CD4-positive, alpha-beta T cell treated with Interleukin-17A for 4 hours (primary cell): ENCODE results near the gene DENND4B.
"Not testable (repeated sequence)": the region's sequence is repeated elsewhere in the genome, so short reads cannot be mapped to it uniquely, and the experiment has no call there.

ENCODE experiments used
- DNase-seq: peaks from one replicate; pipeline ENCODE4 v3.0.0-alpha.2; 2020; ENCODE audit warnings: mixed read lengths

Gene DENND4B

DNA sequence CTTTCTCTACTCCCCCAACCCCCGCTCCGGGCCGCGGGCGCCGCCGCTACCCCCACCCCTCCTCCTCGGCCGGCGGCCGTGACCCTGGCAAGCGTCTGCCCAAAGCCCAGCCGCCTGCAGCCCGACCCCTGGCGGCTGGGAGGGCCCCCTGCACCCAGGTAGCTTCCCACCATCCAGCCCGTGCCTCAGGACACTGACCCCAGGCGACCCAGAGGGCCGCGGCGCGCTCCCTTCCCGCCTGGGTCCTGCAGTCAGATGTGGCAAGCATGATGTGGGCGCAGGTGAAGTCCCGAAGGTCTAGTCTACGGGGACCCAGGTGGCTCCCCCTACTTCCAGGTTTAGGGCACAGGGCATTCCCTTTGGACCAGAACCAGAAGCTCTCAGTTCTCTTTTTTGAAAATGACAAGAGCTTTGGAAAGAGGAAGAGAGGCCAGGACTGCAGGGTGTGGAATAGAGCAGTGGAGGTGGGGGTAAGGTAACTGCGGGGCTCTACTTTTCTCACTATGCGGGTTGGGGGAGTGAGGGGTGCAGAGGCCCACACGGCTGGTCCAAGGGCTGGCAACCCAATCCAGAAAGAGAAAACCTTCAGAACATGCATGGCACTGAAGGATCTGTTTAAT, at the start of gene DENND4B:
DENND4B (minus strand) TSS at position 97 of the 620 bp plus-strand sequence. CDS start 2,344 bp downstream, outside the sequence.
- peak; percentile 81 for DNase-seq

DNA sequence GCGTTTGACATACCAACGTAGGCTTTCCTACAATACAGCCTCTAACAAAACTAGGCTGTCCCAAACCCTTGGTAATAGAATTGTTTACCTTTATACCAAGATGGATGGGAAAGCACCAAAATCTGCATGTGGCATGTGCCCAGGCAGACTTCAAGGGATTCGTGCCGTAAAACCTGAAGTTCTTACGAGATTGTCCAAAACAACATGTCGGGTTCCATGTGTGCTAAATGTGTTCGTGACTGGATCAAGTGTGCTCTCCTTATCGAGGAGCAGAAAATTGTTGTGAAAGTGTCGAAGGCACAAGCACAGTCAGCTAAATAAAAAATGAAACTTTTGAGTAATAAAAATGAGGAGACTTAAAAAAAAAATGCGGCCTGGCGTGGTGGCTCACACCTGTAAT, 49.1 kb upstream of the DENND4B start:
- DNase-seq, result no peak

- DNase-seq, result no peak
Observed at GRCh38 chr1:153995202-153995601, 48.7 kb upstream of the DENND4B start.

DNA sequence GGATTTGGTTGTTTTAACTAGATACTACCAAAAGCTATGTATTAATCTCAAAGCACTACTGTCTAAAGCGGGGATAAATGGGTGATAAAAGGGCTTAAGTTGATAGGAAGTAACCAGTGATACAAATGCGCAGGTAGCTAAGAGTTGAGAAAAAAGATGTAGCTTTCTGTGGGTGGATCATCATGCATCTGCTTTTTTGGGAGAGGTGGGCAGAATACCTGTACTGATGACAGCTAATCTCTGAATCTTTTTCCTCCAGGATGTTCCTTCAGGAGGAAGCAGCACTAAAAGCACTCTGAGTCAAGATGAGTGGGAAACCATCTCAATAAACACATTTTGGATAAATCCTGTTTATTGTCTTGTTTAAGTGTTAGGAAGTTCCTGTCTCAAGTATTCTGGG, 45.3 kb upstream of the DENND4B start:
- DNase-seq, result no peak

DNA sequence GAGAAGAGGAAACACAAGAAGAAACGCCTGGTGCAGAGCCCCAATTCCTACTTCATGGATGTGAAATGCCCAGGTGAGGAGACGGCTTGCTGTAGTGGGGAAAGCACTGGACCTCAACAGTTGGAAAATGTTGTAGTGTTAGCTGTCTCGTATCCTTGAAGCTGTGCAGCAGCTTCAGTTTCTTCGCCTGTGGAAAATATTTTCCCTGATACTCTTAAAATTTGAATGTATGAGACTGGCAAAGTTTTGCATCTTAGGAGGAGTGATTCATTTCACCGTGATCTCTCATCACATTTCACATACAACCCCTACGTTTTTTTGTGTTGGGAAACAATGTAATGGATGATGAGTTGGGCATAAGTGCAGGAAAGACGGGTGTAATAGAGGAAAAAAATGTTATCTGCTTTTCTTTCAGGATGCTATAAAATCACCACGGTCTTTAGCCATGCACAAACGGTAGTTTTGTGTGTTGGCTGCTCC, 44.7 kb upstream of the DENND4B start:
- no peak for DNase-seq

- DNase-seq, result peak; percentile 88
Observed at GRCh38 chr1:153990468-153991150, 44.1 kb upstream of the DENND4B start, which contains the start of gene RPS27. Gene RPS27 (plus strand): TSS chr1:153990762. CDS start chr1:153990797, 35 bp downstream.

GRCh38 chr1:153987621-153988020, 41.1 kb upstream of the DENND4B start:
- DNase-seq, result no peak

DNA sequence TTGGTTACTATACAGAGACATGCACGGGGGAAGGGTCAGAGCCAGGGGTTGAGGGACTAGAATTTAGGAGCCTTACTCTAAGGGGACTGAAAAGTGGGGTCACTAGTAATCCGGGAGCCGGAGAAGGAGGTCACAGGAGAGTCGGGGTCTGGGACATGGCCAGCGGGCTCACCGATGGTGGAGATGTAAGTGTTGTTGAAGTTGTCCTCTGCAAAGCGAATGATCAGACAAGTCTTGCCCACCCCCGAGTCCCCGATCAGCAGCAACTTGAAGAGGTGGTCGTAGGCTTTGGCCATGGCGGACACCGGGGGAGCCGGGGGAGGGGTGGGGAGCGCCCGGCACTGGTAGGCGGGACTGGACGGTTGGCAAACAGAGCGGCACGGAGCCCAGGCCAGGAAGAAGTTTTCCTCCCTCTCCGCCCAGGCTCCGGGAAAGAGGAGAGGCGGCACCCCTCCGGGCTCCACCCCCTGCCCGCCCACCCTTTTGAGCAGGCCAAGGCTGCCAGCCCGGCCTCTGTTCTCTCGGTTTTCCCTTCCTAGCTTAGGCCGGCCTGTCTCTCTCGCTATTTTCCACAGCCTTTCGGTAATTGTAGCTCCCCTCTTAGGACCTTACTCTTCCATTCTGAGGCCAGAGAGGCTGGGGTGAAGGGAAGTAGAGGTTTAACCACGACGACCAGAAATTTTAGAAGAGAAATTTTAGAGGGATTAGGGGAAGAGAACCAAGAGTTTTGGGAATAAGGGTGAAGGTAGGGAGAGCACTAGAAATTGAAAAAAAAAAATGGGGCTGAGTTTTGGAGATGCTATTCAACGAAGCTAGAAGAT, 39.6 kb upstream of the DENND4B start, which contains the start of gene RAB13:
RAB13 (minus strand) TSS at position 399 of the 821 bp plus-strand sequence; CDS start at position 296, 103 bp downstream.
- peak; percentile 20 for DNase-seq

GRCh38 chr1:153985341-153985912, 38.9 kb upstream of the DENND4B start:
- peak; percentile 45 for DNase-seq

GRCh38 chr1:153984123-153984894, 37.8 kb upstream of the DENND4B start:
- DNase-seq, result no peak

DNA sequence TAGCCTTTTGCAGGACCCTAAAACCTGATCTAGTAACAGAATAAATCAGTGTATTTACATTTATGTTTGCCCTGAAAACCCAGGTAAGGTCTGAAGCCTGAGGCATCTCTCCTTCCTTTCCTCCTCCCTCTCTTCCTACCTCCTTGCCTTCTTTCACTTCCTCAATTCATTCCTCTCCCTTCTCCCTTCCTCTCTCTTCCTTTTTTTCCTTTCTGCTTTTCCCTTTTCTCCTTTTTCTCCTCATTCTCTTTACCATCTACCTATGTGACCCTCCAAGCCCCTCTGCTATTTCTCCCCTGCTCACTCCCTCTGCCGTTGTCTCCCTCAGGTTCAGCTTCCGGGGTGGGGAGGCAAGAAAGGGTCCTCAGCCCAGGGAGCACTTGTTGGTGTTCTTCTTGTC, 35.2 kb upstream of the DENND4B start:
- not testable (repeated sequence) for DNase-seq

DNA sequence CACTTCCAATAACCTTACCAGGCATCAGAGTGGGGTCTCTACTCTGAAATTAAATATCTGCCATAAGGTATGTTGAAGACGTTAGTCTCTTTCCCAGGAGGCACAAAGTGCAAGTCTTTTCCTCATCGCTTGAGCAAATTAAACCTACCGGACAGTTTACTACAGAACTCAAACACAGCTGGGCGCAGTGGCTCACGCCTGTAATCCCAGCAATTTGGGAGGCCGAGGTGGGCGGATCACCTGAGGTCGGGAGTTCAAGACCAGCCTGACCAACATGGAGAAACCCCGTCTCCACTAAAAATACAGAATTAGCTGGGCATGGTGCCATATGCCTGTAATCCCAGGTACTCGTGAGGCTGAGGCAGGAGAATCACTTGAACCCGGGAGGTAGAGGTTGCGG, 32.6 kb upstream of the DENND4B start:
- DNase-seq, result not testable (repeated sequence)

DNA sequence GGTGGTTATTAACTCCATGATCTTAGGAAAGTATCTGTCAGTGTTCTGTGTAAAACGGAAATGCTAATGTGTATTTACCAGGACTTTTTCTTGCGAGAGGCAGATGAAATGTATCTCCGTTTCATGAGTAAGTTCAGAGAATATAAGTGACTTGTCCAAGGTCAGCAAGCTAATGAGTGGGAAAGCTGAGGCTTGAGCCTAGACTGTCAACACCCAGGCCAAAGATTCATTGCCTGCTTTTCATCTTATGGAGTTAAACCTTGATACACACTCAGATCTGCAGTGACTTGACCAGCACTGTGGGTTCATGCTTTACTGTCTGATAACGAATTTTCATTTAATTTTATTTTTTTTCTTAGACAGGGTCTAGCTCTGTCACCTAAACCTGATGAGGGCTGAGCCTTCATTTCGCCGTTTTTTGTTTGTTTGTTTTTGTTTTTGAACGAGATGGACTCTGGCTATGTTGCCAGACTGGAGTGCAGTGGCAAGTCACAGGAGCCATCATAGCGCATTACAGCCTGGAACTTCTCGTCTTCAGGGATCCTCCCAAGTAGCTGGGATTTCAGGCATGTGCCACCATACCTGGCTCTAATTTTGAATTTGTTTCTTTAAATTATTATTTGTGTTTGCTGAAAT, 31.9 kb upstream of the DENND4B start:
- no peak for DNase-seq

- DNase-seq, result peak; percentile 86
Observed at GRCh38 chr1:153977250-153978240, 31.0 kb upstream of the DENND4B start, which contains the start of gene JTB. Gene JTB (minus strand): TSS chr1:153977674. CDS start chr1:153977252, 422 bp downstream.

DNA sequence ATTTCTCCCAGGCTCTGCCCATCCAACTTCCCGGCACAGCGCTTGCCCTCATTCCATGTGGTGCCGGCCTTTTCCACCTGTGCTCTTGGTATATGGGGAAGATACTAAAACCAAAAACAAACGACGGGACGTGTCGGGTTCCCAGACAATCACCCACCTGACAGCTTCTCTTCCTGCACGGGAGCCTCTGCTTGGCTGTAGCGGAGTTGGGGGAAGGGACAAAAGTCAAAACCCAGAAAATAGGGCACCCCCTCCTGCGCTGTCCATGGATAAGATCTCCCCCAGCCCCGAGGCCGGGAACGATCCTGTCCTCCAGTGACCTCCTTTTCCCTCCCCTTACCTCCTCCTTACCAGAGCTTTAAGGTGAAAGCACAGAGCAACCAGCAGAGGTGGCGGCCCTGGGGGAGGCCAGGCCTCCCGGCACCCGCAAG, 30.3 kb upstream of the DENND4B start:
- no peak for DNase-seq

GRCh38 chr1:153973525-153973924, 27.0 kb upstream of the DENND4B start:
- DNase-seq, result no peak

GRCh38 chr1:153973071-153973470, 26.6 kb upstream of the DENND4B start:
- no peak for DNase-seq

DNA sequence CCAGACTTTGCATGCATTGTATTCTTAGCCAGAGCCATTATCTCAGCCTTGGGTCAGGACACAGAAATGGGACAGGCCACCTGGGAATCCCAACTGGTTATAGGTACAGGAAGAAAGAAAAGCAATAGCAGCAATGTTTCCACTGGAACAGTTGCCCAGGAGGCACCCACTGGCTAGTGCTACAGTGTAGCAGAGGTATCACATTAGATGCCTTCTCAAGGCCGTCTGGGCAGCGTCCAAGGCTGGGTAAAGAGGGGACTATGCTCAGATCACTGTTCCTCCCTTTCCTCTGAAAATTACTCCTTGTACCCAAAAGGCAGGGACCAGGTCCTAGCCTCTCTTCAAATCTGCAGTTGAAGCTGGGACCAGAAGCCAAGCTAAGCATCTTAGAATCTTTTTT, 23.8 kb upstream of the DENND4B start:
- no peak for DNase-seq

DNA sequence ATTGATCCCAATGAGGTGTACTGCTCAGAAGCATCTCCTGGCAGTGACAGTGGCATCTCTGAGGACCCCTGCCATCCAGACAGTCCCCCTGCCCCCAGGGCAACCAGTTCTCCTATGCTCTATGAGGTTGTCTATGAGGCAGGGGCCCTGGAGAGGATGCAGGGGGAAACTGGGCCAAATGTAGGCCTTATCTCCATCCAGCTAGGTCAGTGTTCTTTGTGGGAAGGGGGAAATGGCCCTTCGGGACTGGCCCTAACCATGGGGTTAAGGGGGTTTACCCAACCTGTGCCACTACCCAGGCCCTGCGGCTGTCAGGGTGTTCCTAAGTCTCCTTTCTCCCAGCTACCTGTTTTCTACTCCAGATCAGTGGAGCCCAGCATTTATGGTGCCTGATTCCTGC, 22.5 kb upstream of the DENND4B start:
- DNase-seq, result no peak

DNA sequence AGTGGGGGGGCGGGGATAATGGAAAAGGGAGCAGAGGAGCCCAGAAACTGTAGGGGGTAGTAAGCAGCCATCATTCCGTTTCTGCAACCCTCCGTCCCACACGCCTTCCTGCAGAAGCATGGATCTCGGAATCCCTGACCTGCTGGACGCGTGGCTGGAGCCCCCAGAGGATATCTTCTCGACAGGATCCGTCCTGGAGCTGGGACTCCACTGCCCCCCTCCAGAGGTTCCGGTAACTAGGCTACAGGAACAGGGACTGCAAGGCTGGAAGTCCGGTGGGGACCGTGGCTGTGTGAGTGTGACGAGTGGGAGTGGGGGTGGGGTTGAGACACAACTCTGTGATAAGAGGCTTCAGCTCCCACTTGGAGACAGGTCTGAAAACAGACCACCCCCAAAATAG, 21.9 kb upstream of the DENND4B start:
- no peak for DNase-seq
